ENCODE data around the gene OPTC.

OPTC gene

GRCh38 chr1:203459671-203460201 is 34.2 kb upstream of the OPTC start:
- H3K4me3 ChIP-seq (ENCODE audit: low read depth, low read length), result no peak overlapping the region
- TF ChIP-seq CTCF (IDR thresholded peaks at IDR 0.05; ENCODE audit: low read depth, low read length), result no peak

GRCh38 chr1:203461717-203462116 is 32.2 kb upstream of the OPTC start:
- no peak overlapping the region for H3K4me3 ChIP-seq (ENCODE audit: low read depth, low read length)
- TF ChIP-seq CTCF (IDR thresholded peaks at IDR 0.05; ENCODE audit: low read depth, low read length), result no peak

GRCh38 chr1:203462143-203462542 is 31.8 kb upstream of the OPTC start:
- no peak overlapping the region for H3K4me3 ChIP-seq (ENCODE audit: low read depth, low read length)
- no peak for TF ChIP-seq CTCF (IDR thresholded peaks at IDR 0.05; ENCODE audit: low read depth, low read length)

GRCh38 chr1:203462878-203463277 is 31.1 kb upstream of the OPTC start:
- H3K4me3 ChIP-seq (ENCODE audit: low read depth, low read length), result no peak overlapping the region
- no peak for TF ChIP-seq CTCF (IDR thresholded peaks at IDR 0.05; ENCODE audit: low read depth, low read length)

- TF ChIP-seq CTCF (IDR thresholded peaks at IDR 0.05; ENCODE audit: low read depth, low read length), result no peak
- no peak overlapping the region for H3K4me3 ChIP-seq (ENCODE audit: low read depth, low read length)
Measured at GRCh38 chr1:203463469-203464062, 30.4 kb upstream of the OPTC start.

GRCh38 chr1:203464226-203464625 is 29.7 kb upstream of the OPTC start:
- no peak for TF ChIP-seq CTCF (IDR thresholded peaks at IDR 0.05; ENCODE audit: low read depth, low read length)

GRCh38 chr1:203464743-203465142 is 29.2 kb upstream of the OPTC start:
- no peak overlapping the region for H3K4me3 ChIP-seq (ENCODE audit: low read depth, low read length)
- no peak for TF ChIP-seq CTCF (IDR thresholded peaks at IDR 0.05; ENCODE audit: low read depth, low read length)

More at GRCh38 chr1:203464226-203464625, 29.7 kb upstream of the OPTC start:
- no peak overlapping the region for H3K4me3 ChIP-seq (ENCODE audit: low read depth, low read length)
